SK-N-SH (cell line): ENCODE measurements around the gene ACSS2. TPM values are rescaled to one million over a fixed set of nuclear protein-coding genes. Genes with fewer than 3 reads are reported as not detected.

ENCODE experiments used
- CTCF ChIA-PET: fragments of 300-600, 350-600 bp; formaldehyde crosslinking; extraction: SDS; loops from one replicate; lab custom pipeline; 2021; lab: Yijun Ruan, JAX
- POLR2A ChIA-PET: fragments of 350-600 bp; sonication (Branson Sonifier 250); formaldehyde crosslinking; extraction: SDS; loops from one replicate; lab custom pipeline; 2020; ENCODE audit warnings: antibody characterized with exemption, inconsistent platforms; lab: Yijun Ruan, JAX
- DNase-seq: peaks from one replicate; pipeline ENCODE4 v3.0.0; 2012
- H2AFZ ChIP-seq: fragments of 200-600 bp; sonication (generic); 2 replicates; pipeline ENCODE4 v1.8.1; 2016; ENCODE audit warnings: antibody characterized with exemption, mild to moderate bottlenecking, low read depth
- H3F3A ChIP-seq: fragments of 200-600 bp; sonication (generic); replicated peaks from 2 replicates; pipeline ENCODE3; 2016; ENCODE audit warnings: antibody characterized with exemption, mild to moderate bottlenecking; ENCODE audit not compliant: insufficient read depth
- H3K27ac ChIP-seq, 2 experiments: fragments of 200-500 bp in 1 of 2; fragments of 200-600 bp in 1 of 2; sonication (Bioruptor generic) in 1 of 2; sonication (generic), shearing (Covaris generic) in 1 of 2; 2 replicates each; pipeline versions ENCODE4 v1.5.1 to v1.6.1; 2014 to 2016; ENCODE audit warnings: low read depth in 2 of 2, inconsistent platforms in 1 of 2, low read length in 1 of 2, mild to moderate bottlenecking in 1 of 2, mixed read lengths in 1 of 2
- H3K27me3 ChIP-seq: fragments of 200-600 bp; sonication (generic), shearing (Covaris generic); 2 replicates; pipeline ENCODE4 v1.6.1; 2016; ENCODE audit warnings: mixed run types; ENCODE audit not compliant: insufficient read depth
- H3K36me3 ChIP-seq, 2 experiments: fragments of 200-500 bp in 1 of 2; fragments of 200-600 bp in 1 of 2; sonication (Bioruptor generic) in 1 of 2; sonication (generic) in 1 of 2; replicated peaks in 1 of 2; 2 replicates each; pipeline versions ENCODE3 to v1.5.1; 2014 to 2016; ENCODE audit warnings: low read length in 1 of 2, mild to moderate bottlenecking in 1 of 2; ENCODE audit not compliant: insufficient read depth in 2 of 2, control insufficient read depth in 1 of 2
- H3K4me1 ChIP-seq, 2 experiments: fragments of 200-500 bp in 1 of 2; fragments of 200-600 bp in 1 of 2; sonication (Bioruptor generic) in 1 of 2; sonication (generic), shearing (Covaris generic) in 1 of 2; 2 replicates each; pipeline versions ENCODE4 v1.5.1 to v1.6.1; 2014 to 2016; ENCODE audit warnings: low read depth in 1 of 2, low read length in 1 of 2, mixed run types in 1 of 2; ENCODE audit not compliant: insufficient read depth in 2 of 2, control insufficient read depth in 1 of 2
- H3K4me2 ChIP-seq: fragments of 200-600 bp; sonication (generic), shearing (Covaris generic); 2 replicates; pipeline ENCODE4 v1.6.1; 2017; ENCODE audit warnings: mixed run types
- H3K4me3 ChIP-seq, 2 experiments: fragments of 200-500 bp in 1 of 2; fragments of 200-600 bp in 1 of 2; sonication (Bioruptor generic) in 1 of 2; sonication (generic), shearing (Covaris generic) in 1 of 2; 2 replicates each; pipeline versions ENCODE4 v1.5.1 to v1.8.1; 2014 to 2016; ENCODE audit warnings: low read depth in 2 of 2, inconsistent platforms in 1 of 2, low read length in 1 of 2, mild to moderate bottlenecking in 1 of 2, mixed read lengths in 1 of 2, moderate library complexity in 1 of 2
- H3K79me2 ChIP-seq: fragments of 200-600 bp; sonication (generic); 2 replicates; pipeline ENCODE4 v1.8.1; 2017; ENCODE audit warnings: mild to moderate bottlenecking; ENCODE audit not compliant: insufficient read depth
- H3K9ac ChIP-seq: fragments of 200-600 bp; sonication (generic); 2 replicates; pipeline ENCODE4 v1.6.1; 2017; ENCODE audit warnings: mixed run types
- H3K9me2 ChIP-seq: fragments of 200-600 bp; sonication (generic); 2 replicates; pipeline ENCODE4 v1.6.1; 2017; ENCODE audit warnings: mixed run types
- H3K9me3 ChIP-seq: fragments of 200-600 bp; sonication (generic); 2 replicates; pipeline ENCODE4 v1.6.1; 2017; ENCODE audit warnings: mixed run types, mild to moderate bottlenecking, moderate library complexity
- H4K20me1 ChIP-seq: fragments of 200-600 bp; sonication (generic); 2 replicates; pipeline ENCODE4 v1.6.1; 2017; ENCODE audit warnings: mild to moderate bottlenecking, mixed run types; ENCODE audit not compliant: insufficient read depth
- ELF1 ChIP-seq: IDR thresholded peaks from 2 replicates; pipeline ENCODE4 v1.4.0; 2012
- EP300 ChIP-seq, 2 experiments: IDR thresholded peaks; 2 replicates each; pipeline versions ENCODE4 v1.4.0 to v1.6.1; 2012; ENCODE audit warnings: borderline replicate concordance in 1 of 2, low read depth in 1 of 2, low read length in 1 of 2
- FOSL2 ChIP-seq: IDR thresholded peaks from 2 replicates; pipeline ENCODE4 v1.4.0; 2012; ENCODE audit warnings: low read depth, mild to moderate bottlenecking, moderate library complexity, borderline replicate concordance
- JUND ChIP-seq: IDR thresholded peaks from 2 replicates; pipeline ENCODE4 v1.4.0; 2012
- MEF2A ChIP-seq: IDR thresholded peaks from 2 replicates; pipeline ENCODE4 v1.4.0; 2012; ENCODE audit warnings: low read depth, borderline replicate concordance
- NFIC ChIP-seq: IDR thresholded peaks from 2 replicates; pipeline ENCODE4 v1.4.0; 2012; ENCODE audit warnings: borderline replicate concordance
- POLR2AphosphoS5 ChIP-seq: IDR thresholded peaks from 2 replicates; pipeline ENCODE4 v1.6.1; 2012; ENCODE audit warnings: low read depth, low read length
- REST ChIP-seq: IDR thresholded peaks from 2 replicates; pipeline ENCODE4 v1.6.1; 2012; ENCODE audit warnings: mild to moderate bottlenecking, low read depth, low read length, moderate library complexity
- RFX5 ChIP-seq: IDR thresholded peaks from 2 replicates; pipeline ENCODE4 v1.6.1; 2012; ENCODE audit warnings: mild to moderate bottlenecking, improper control_type of control experiment, low read length
- SIN3A ChIP-seq: IDR thresholded peaks from 2 replicates; pipeline ENCODE4 v1.6.1; 2012; ENCODE audit warnings: low read depth, mild to moderate bottlenecking, low read length, moderate library complexity, borderline replicate concordance
- TAF1 ChIP-seq: IDR thresholded peaks from 2 replicates; pipeline ENCODE4 v1.6.1; 2012; ENCODE audit warnings: low read depth, mild to moderate bottlenecking, low read length, moderate library complexity, borderline replicate concordance
- TEAD4 ChIP-seq: IDR thresholded peaks from 2 replicates; pipeline ENCODE4 v1.4.0; 2012; ENCODE audit warnings: mild to moderate bottlenecking, borderline replicate concordance; ENCODE audit not compliant: insufficient read depth
- USF2 ChIP-seq: fragments of 150-350 bp; IDR thresholded peaks from 2 replicates; pipeline ENCODE4 v1.6.1; 2017; ENCODE audit warnings: antibody characterized with exemption, low read length, low read depth, borderline replicate concordance
- WGBS: methylation state at CpG from one replicate; pipeline ENCODE4 v1.1.6; 2017; ENCODE audit warnings: low lambda C conversion rate; 5-methylcytosine and 5-hydroxymethylcytosine counted together
- polyA plus RNA-seq, 3 experiments: library from polyadenylated mRNA; depleted of rRNA; stranded (reverse); fragments of >200 nt; gene quantifications; 2 replicates each; pipeline ENCODE4 v1.2.3, GENCODE V29; 2012
- TF ChIP-seq, protein P1 (sequence below): fragments of 150-350 bp; IDR thresholded peaks from 2 replicates; pipeline ENCODE4 v1.6.1; 2016; ENCODE audit warnings: mild to moderate bottlenecking, low read depth, low read length
- TF ChIP-seq, protein P2 (sequence below): IDR thresholded peaks from 2 replicates; pipeline ENCODE4 v1.4.0; 2012; ENCODE audit warnings: low read depth

Gene ACSS2
- polyA plus RNA-seq, 1 of the 3 experiments (the other 2 are of a cell fraction): 25.5 TPM

DNA sequence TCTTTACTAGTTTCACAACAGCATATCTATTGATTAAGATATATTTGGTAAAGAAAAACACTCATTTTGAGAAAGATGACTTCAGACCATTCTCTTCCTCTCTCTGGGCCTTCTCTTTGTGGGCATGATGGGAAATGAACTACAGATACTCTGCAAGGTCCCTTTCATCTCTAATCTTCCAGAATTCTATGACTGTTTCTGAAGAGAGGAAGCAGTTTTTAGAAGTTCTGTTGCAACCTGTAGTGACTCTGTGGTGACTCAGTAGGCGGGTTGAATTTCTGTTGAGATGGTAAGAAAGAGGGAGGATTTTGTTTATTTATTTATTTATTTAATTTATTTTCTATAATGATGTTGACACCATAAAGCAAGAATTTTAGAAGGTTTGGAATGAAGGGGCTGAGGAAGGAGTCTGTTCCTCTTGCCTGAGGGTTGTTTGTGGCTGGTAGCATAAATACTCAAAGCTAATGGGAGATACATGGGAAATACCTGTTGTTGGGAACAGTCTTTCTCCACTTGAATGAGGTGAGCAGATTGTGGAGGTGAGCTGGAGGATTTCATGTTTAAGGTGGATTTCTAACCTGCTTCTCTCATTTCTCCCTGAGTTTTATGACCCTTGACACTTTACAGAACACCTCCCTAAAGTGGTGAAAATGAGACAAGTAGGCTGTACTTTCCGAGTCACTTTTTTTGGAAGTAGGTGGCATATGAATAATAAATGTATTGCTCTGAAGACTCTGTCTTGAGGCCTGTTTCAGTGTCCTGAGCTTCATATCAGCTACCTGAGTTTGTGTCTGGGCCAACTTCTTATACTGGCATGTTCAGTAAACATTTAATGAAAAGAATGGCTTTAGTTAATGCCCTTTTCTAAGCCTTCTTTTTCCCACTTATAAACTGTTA, 15.0 kb downstream of the ACSS2 start:
- Histone ChIP-seq H3K4me2 (no peak overlapping the region), H3K9me3 (no peaks in the 10 kb centered on the region), H3K4me1 (peaks cover 3 to 4% of the 10 kb centered on the region in 2 experiments; a peak in 3 of 4 replicates), H3K4me3 (no peak overlapping the region), H3F3A (no peaks in the 10 kb centered on the region), H2AFZ (no peak overlapping the region), H3K9ac (no peak overlapping the region), H4K20me1 (no peaks in the 10 kb centered on the region), H3K27ac (no peak overlapping the region), H3K27me3 (no peaks in the 10 kb centered on the region), H3K79me2 (no peaks in the 10 kb centered on the region), H3K36me3 (peaks cover 0 to 12% of the 10 kb centered on the region in 2 experiments), H3K9me2 (no peaks in the 10 kb centered on the region)
- no peak for DNase-seq
- TF ChIP-seq NFIC (no peak), MEF2A (no peak), JUND (0 out of 2 replicates have a peak, but pooled peaks have one; percentile 16), FOSL2 (peak; percentile 60; the same call in 1 of the 2 replicates), TAF1 (no peak), EP300 (IDR thresholded peaks at IDR 0.05; ENCODE audit: borderline replicate concordance in 1 of 2, low read depth in 1 of 2, low read length in 1 of 2) (no peak), RFX5 (no peak), REST (no peak), ELF1 (no peak), SIN3A (no peak), TEAD4 (no peak), POLR2AphosphoS5 (no peak), USF2 (no peak)
- TF ChIP-seq, protein P1, sequence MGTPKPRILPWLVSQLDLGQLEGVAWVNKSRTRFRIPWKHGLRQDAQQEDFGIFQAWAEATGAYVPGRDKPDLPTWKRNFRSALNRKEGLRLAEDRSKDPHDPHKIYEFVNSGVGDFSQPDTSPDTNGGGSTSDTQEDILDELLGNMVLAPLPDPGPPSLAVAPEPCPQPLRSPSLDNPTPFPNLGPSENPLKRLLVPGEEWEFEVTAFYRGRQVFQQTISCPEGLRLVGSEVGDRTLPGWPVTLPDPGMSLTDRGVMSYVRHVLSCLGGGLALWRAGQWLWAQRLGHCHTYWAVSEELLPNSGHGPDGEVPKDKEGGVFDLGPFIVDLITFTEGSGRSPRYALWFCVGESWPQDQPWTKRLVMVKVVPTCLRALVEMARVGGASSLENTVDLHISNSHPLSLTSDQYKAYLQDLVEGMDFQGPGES: no peak
- TF ChIP-seq, protein P2, sequence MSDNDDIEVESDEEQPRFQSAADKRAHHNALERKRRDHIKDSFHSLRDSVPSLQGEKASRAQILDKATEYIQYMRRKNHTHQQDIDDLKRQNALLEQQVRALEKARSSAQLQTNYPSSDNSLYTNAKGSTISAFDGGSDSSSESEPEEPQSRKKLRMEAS: no peak
- WGBS: 88% methylated on average over 2 of the region's 2 CpGs
- ChIA-PET CTCF (interaction anchor here (0.5 to 1.6 kb wide), 2 partner anchors 15 to 58 kb away, joined by 3 to 4 read pairs; partner anchors contain the start of gene ACSS2), POLR2A (no interaction called here)
